Erythroblast (primary cell): Measurements from ENCODE around the gene PTGES2.

Source experiments
- GATA1 ChIP-seq: IDR thresholded peaks from 2 replicates; pipeline ENCODE4 v1.6.1; 2011; ENCODE audit warnings: low read depth, mild to moderate bottlenecking, control low read depth, low read length, moderate library complexity
- POLR2A ChIP-seq: IDR thresholded peaks from 2 replicates; pipeline ENCODE4 v1.6.1; 2011; ENCODE audit warnings: mild to moderate bottlenecking, low read length

DNA sequence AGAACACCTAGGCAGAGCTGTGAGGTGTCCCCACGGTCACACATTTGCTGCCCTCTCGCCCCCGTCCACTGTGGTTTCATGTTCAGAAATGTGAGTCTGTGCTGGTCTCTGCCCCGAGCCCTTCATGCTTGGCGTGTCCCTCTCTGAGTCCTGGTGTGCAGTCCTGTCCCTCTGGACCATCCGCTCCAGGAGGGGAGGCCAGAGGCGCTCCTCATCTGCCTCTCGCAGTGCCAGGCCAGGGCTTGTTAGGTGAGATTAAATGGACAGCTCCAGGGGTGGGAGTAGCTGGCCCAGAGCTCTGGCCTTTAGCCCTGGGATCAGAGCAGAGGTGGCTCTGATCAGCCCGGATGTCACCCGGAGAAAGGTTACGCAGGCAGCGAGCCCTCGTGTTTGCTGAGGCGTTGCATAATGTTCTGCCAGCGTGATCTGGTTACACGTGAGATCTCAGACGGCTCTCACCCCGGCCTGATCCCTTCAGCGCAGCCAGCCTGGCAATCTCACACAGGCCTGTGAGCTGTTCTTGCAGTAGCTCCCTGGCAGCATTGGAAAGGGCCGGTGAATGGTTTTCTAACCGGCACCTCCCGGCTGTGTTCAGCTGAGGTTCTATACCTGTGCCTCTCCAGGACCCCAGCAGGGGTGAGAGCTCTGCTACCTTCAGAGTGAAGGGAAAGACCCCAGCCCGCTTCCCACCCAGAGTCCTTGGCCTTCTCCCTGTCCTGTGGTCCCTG, 24.5 kb downstream of the PTGES2 start:
- no peak for TF ChIP-seq GATA1
- TF ChIP-seq POLR2A: no peak
